Astrocyte (in vitro differentiated cells and primary cell): Measurements from ENCODE around the gene VDAC2. TPM values are rescaled to one million over a fixed set of nuclear protein-coding genes. Genes with fewer than 3 reads are reported as not detected.
A peak's percentile ranks its signal among the peaks of the same experiment; 100 is the strongest.
"Not testable (repeated sequence)": the region's sequence is repeated elsewhere in the genome, so short reads cannot be mapped to it uniquely, and the experiment has no call there.

Experiments used
- DNase-seq: peaks from one replicate; pipeline ENCODE4 v3.0.0-alpha.2; 2010; ENCODE audit warnings: low read depth
- FAIRE-seq: peaks from 2 replicates; lab custom pipeline; 2011; peaks lifted over from hg19 to GRCh38; lab: Jason Lieb, UNC
- H2AFZ ChIP-seq: 2 replicates; pipeline ENCODE4 v1.6.0; 2012; ENCODE audit warnings: low read depth, low read length, inconsistent platforms
- H3K27ac ChIP-seq: 2 replicates; pipeline ENCODE4 v1.5.1; 2011; ENCODE audit warnings: low read depth, low read length, inconsistent platforms
- H3K27me3 ChIP-seq: 2 replicates; pipeline ENCODE4 v1.6.0; 2011; ENCODE audit warnings: low read length, inconsistent platforms; ENCODE audit not compliant: insufficient read depth
- H3K36me3 ChIP-seq: 2 replicates; pipeline ENCODE4 v1.5.1; 2011; ENCODE audit warnings: low read length, inconsistent platforms; ENCODE audit not compliant: insufficient read depth
- H3K4me1 ChIP-seq: 2 replicates; pipeline ENCODE4 v1.5.1; 2011; ENCODE audit warnings: low read length, inconsistent platforms; ENCODE audit not compliant: insufficient read depth
- H3K4me2 ChIP-seq: 2 replicates; pipeline ENCODE4 v1.6.0; 2012; ENCODE audit warnings: low read length, inconsistent platforms
- H3K4me3 ChIP-seq: 2 replicates; pipeline ENCODE4 v1.5.1; 2011; ENCODE audit warnings: low read depth, mild to moderate bottlenecking, low read length, inconsistent platforms; ENCODE audit not compliant: insufficient read depth
- H3K79me2 ChIP-seq: 2 replicates; pipeline ENCODE4 v1.6.0; 2012; ENCODE audit warnings: mild to moderate bottlenecking, low read length, inconsistent platforms; ENCODE audit not compliant: insufficient read depth
- H3K9ac ChIP-seq: 2 replicates; pipeline ENCODE4 v1.6.0; 2012; ENCODE audit warnings: mild to moderate bottlenecking, low read length, inconsistent platforms
- H3K9me3 ChIP-seq: 2 replicates; pipeline ENCODE4 v1.5.1; 2012; ENCODE audit warnings: low read depth, mild to moderate bottlenecking, low read length, inconsistent platforms; ENCODE audit not compliant: insufficient read depth
- H4K20me1 ChIP-seq: 2 replicates; pipeline ENCODE4 v1.6.0; 2012; ENCODE audit warnings: low read length, inconsistent platforms; ENCODE audit not compliant: insufficient read depth
- H3K27ac Mint-ChIP-seq: one replicate; pipeline ENCODE4 v1.8.0; 2021; ENCODE audit warnings: mild to moderate bottlenecking, mixed read lengths; ENCODE audit not compliant: unreplicated experiment
- H3K27me3 Mint-ChIP-seq: one replicate; pipeline ENCODE4 v1.8.0; 2021; ENCODE audit warnings: low read depth, mixed read lengths; ENCODE audit not compliant: unreplicated experiment
- H3K36me3 Mint-ChIP-seq: one replicate; pipeline ENCODE4 v1.8.0; 2021; ENCODE audit warnings: low read depth, mixed read lengths; ENCODE audit not compliant: unreplicated experiment
- H3K4me1 Mint-ChIP-seq: one replicate; pipeline ENCODE4 v1.8.0; 2021; ENCODE audit warnings: low read depth, mixed read lengths; ENCODE audit not compliant: unreplicated experiment
- H3K4me3 Mint-ChIP-seq: one replicate; pipeline ENCODE4 v1.8.0; 2021; ENCODE audit warnings: mild to moderate bottlenecking, moderate library complexity, mixed read lengths; ENCODE audit not compliant: unreplicated experiment
- H3K9me3 Mint-ChIP-seq: one replicate; pipeline ENCODE4 v1.8.0; 2021; ENCODE audit warnings: mild to moderate bottlenecking, mixed read lengths; ENCODE audit not compliant: unreplicated experiment
- EZH2 ChIP-seq: IDR thresholded peaks from 2 replicates; pipeline ENCODE4 v1.6.1; 2012; ENCODE audit warnings: mild to moderate bottlenecking, low read length, inconsistent platforms; ENCODE audit not compliant: insufficient read depth
- total RNA-seq: library from RNA; stranded (reverse); gene quantifications from 2 replicates; pipeline ENCODE4 v1.2.1, GENCODE V29; 2021
- TF ChIP-seq, protein P1 (sequence below): IDR thresholded peaks from 2 replicates; pipeline ENCODE4 v1.5.1; 2011; ENCODE audit warnings: low read depth, mild to moderate bottlenecking, inconsistent platforms, low read length, moderate library complexity; ENCODE audit not compliant: insufficient read depth

VDAC2 gene
- total RNA-seq, 1 donor from 2014 or later: 373 TPM

GRCh38 chr10:75201793-75202307 lies 8.7 kb upstream of the VDAC2 start:
- Mint-ChIP-seq H3K36me3 (peaks cover 8% of the 10 kb centered on the region), H3K27ac (peak overlapping the region; percentile 84), H3K9me3 (no peaks in the 10 kb centered on the region), H3K27me3 (no peaks in the 10 kb centered on the region), H3K4me3 (no peak overlapping the region), H3K4me1 (peaks cover 17% of the 10 kb centered on the region)
- H3K27ac ChIP-seq: no peak overlapping the region
- H3K36me3 ChIP-seq: no peaks in the 10 kb centered on the region
- H3K4me2 ChIP-seq: no peak overlapping the region
- no peaks in the 10 kb centered on the region for H3K9me3 ChIP-seq
- no peaks in the 10 kb centered on the region for H3K27me3 ChIP-seq
- no peak overlapping the region for H3K4me3 ChIP-seq
- no peak for TF ChIP-seq EZH2
- peaks cover 8% of the 10 kb centered on the region for H3K4me1 ChIP-seq
- DNase-seq (no peak), FAIRE-seq (no peak)
- no peak overlapping the region for H2AFZ ChIP-seq
- H3K9ac ChIP-seq: no peak overlapping the region
- no peaks in the 10 kb centered on the region for H3K79me2 ChIP-seq
- H4K20me1 ChIP-seq: no peaks in the 10 kb centered on the region

DNA sequence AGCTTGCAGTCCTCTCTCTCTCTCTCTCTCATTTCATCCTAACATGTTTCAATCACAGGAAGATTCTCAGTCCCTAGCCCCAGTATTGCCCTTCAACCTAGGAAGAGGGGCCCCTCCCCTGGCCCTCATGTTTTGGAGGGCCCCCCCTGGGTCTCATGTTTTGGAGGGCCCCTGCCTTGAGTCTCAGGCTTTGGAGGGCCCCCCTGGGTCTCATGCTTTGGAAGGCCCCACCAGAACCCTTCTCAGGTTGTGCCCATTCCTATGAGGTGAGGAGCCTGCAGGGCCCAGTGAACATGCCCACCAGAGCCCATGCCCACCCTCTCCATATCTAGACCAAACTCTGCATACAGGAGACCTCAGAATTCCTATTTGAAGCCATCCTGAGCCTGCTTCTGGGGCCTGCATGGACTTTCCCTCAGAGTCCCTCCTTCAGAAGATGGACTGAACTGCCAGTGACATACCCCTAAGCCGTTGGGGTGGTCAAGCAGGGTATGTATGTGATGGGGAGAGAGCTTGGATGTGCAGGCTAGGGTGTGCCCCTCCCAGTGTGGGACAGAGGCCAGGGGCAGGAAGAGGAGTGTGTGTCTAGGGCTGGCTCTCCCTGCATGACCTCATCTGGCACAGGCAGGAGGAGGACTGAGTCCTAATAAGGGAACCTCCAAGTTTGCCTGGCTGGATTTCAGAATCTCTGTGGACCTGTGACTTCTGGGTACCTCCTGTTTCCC lies 8.1 kb upstream of the VDAC2 start:
- no peak overlapping the region for H3K4me3 Mint-ChIP-seq
- Histone ChIP-seq H3K79me2 (no peaks in the 10 kb centered on the region), H3K4me3 (no peak overlapping the region), H3K27ac (no peak overlapping the region), H3K36me3 (no peaks in the 10 kb centered on the region), H3K4me2 (peak overlapping the region; percentile 22), H3K27me3 (no peaks in the 10 kb centered on the region), H3K9ac (no peak overlapping the region), H2AFZ (peak overlapping the region; percentile 37), H4K20me1 (no peaks in the 10 kb centered on the region), H3K4me1 (peaks cover 8% of the 10 kb centered on the region), H3K9me3 (no peaks in the 10 kb centered on the region)
- H3K4me1 Mint-ChIP-seq: peaks cover 17% of the 10 kb centered on the region
- H3K36me3 Mint-ChIP-seq: peaks cover 8% of the 10 kb centered on the region
- H3K9me3 Mint-ChIP-seq: no peaks in the 10 kb centered on the region
- H3K27ac Mint-ChIP-seq: peak overlapping the region; percentile 95
- DNase-seq (peak; percentile 46), FAIRE-seq (no peak)
- TF ChIP-seq EZH2: no peak
- TF ChIP-seq, protein P1, sequence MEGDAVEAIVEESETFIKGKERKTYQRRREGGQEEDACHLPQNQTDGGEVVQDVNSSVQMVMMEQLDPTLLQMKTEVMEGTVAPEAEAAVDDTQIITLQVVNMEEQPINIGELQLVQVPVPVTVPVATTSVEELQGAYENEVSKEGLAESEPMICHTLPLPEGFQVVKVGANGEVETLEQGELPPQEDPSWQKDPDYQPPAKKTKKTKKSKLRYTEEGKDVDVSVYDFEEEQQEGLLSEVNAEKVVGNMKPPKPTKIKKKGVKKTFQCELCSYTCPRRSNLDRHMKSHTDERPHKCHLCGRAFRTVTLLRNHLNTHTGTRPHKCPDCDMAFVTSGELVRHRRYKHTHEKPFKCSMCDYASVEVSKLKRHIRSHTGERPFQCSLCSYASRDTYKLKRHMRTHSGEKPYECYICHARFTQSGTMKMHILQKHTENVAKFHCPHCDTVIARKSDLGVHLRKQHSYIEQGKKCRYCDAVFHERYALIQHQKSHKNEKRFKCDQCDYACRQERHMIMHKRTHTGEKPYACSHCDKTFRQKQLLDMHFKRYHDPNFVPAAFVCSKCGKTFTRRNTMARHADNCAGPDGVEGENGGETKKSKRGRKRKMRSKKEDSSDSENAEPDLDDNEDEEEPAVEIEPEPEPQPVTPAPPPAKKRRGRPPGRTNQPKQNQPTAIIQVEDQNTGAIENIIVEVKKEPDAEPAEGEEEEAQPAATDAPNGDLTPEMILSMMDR: no peak
- no peaks in the 10 kb centered on the region for H3K27me3 Mint-ChIP-seq

DNA sequence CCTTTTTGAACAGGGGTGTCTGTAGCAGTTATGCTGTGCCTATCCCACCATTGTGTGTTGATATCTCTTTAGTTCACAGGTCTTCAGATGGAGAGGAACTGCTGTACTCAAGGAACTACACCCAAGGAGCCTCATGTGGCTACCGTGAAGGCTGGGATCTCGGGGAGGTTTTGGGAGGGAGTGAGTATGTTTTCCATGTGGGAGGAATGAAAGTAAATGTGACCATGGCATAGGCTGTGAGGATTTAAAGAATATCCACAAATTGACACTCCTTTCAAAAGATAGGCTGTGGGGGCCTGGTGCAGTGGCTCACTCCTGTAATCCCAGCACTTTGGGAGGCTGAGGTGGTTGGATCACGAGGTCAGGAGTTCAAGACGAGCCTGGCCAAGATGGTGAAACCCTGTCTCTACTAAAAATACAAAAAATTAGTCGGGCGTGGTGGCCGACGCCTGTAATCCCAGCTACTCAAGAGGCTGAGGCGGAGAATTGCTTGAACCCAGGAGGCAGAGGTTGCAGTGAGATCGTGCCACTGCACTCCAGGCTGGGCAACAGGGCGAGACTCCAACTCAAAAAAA lies 7.5 kb upstream of the VDAC2 start:
- peak overlapping the region; percentile 22 for H3K4me2 ChIP-seq

More for the DNA sequence above, 7.5 kb upstream of the VDAC2 start:
- not testable (repeated sequence) for H3K4me3 Mint-ChIP-seq, H3K4me3 ChIP-seq, DNase-seq, H3K9ac ChIP-seq, H3K27ac ChIP-seq, H3K9me3 ChIP-seq, FAIRE-seq, H3K9me3 Mint-ChIP-seq, H3K27me3 Mint-ChIP-seq, H3K79me2 ChIP-seq, H3K36me3 ChIP-seq, H4K20me1 ChIP-seq, H3K36me3 Mint-ChIP-seq, H3K27me3 ChIP-seq, H3K4me1 ChIP-seq
- H2AFZ ChIP-seq: peak overlapping the region; percentile 37
- Mint-ChIP-seq H3K4me1 (peaks cover 15% of the 10 kb centered on the region), H3K27ac (peak overlapping the region; percentile 95)
